HG02623 (cell line): ENCODE measurements around the gene EME1.
"Not testable (repeated sequence)": the region's sequence is repeated elsewhere in the genome, so short reads cannot be mapped to it uniquely, and the experiment has no call there.

ENCODE experiments used
- ATAC-seq: cut with Tn5 transposase; IDR thresholded peaks from one replicate; pipeline ENCODE4 v1.9.1; 2021; ENCODE audit warnings: moderate library complexity; ENCODE audit not compliant: unreplicated experiment

EME1 gene

DNA sequence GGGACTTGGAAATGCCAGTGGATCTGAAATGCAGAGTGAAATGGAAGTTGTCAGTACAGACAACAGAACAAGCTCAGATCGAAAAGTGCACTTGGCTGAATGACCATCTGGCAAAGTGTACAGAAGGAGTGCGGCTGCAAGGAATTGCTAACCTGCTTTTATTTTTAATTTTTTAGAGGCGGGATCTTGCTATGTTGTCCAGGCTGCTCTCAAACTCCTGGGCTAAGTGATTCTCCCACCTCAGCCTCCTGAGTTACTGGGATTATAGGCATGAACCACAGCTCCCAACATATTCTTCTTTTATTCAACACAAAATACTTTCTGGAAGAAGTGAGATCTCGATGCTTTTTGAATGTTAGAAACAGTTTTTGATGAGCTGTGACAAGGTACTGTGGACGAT is 20.7 kb downstream of the EME1 start:
- ATAC-seq = no peak

- ATAC-seq = no peak
Observed at GRCh38 chr17:50394711-50395110, 21.7 kb downstream of the EME1 start.

DNA sequence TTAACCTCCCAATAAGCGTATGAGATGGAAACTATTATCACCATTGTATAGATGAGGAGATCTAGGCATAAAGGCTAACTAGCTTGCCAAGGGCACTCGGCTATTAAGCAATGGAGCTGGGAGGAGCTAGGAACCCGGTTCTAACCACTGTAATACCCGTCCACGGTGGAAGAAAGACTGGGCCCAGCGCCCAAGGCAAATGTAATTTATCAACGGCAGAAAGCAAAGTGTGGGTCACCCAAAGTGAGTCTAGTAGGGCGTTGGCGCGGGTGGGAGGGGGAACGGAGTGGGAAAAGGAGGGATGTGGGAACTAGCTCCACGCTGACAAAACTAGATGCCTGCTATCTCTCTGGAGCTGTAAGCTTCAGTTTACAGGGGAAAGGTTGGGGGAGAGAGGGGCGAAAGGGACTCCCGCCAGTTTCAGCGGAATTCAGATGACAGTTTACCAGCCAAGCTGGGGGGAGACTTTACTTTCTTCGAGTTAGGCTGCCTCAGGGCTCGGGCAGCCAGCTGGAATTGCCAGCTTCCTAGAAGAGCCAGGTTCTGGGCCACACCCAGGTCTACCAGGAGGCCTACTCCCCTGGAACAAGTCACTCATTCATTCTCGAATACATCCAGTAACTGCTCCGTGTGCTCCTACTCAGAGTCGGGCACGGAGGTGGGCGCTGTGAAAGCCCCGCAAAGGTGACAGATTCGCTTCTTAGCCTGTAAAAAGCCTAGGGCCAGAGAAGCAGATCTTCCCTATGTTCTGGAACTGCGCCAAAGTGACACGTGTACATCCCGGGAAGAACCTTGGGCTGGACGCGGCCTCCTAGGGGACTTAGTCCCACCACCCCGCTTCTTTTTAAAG is 23.5 kb downstream of the EME1 start:
- ATAC-seq = no peak

- peak; percentile 97 for ATAC-seq
Observed at GRCh38 chr17:50397111-50397918, 24.3 kb downstream of the EME1 start, which contains the start of gene LRRC59. LRRC59 (minus strand) TSS chr17:50397523; CDS start chr17:50397317, 206 bp downstream.

DNA sequence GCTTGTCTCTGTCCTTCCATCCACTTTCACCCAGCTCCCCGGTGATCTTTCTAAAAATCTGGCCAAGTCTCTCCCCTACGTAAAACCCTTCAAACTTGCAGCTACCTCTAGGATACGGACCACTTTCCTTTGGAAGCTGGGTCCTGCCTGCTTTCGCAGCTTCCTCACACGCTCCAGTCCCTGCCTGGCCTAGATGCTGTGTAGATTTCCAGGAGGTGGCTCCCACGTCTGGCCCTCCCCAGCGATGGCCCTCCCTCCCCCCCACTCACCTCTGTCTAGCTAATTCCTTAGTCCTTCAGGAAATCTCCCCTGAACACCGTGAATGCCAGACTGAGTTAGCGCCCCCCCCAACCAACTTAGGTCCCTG is 24.9 kb downstream of the EME1 start:
- no peak for ATAC-seq

DNA sequence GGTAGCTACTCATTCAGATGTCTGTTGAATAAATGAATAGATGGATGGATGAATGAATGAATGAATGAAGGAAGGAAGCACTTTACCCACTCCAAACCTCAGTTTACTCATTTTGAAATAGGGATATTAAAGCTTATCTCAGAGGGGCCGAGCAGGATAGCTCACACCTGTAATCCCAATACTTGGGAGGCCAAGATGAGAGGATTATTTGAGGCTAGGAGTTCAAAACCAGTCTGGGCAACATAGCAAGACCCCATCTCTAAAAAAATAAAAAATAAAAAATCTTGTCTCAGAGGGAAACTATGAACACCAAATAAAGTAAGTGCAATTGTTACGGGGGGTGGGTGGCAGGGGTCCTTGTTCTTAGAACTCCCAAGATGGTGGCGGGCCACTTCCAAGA is 25.6 kb downstream of the EME1 start:
- ATAC-seq = not testable (repeated sequence)

GRCh38 chr17:50399591-50399990 is 26.6 kb downstream of the EME1 start:
- ATAC-seq = not testable (repeated sequence)

GRCh38 chr17:50405351-50405750 is 32.3 kb downstream of the EME1 start:
- ATAC-seq = not testable (repeated sequence)

DNA sequence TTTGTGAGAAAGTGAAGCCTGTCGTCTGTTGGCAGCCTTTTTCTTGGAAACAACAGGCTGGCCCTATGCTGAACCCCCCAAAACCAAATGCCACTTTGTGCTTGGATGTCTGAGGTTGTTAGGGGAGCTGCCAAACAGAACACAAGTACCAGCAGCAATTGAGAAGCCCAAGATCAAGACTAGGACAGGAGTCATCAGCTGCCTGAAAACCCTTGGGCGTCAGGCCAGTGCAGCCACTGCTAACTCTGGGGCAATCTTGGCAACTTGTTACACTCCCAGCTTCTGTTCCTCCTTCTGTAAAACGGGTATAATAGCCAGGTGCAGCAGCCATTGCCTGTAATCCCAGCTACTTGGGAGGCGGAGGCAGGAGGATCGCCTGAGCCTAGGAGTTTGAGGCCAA is 33.5 kb downstream of the EME1 start:
- no peak for ATAC-seq

GRCh38 chr17:50407921-50408320 is 34.9 kb downstream of the EME1 start:
- ATAC-seq = no peak

DNA sequence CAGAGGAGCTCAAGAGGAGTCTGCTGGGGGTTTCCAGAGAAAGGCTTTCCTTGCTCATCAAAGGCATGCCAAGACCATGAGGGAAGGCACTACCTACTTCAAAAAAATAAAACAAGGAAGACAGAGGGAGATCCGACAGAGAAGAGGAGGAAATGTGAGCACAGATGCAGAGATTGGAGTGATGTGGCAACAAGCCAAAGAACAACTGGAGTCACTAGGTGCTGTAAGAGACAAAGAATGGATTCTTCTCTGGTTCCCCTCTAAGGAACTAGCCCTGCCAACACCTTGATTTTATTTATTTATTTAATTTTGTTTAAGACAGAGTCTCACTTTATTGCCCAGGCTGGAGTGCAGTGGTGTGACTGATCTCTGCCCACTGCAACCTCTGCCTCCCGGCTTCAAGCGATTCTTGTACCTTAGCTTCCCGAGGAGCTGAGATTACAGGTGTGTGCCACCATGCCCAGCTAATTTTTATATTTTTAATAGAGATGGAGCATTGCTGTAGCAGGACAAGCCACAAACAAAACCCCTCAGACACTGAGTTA is 39.2 kb downstream of the EME1 start:
- ATAC-seq = no peak

DNA sequence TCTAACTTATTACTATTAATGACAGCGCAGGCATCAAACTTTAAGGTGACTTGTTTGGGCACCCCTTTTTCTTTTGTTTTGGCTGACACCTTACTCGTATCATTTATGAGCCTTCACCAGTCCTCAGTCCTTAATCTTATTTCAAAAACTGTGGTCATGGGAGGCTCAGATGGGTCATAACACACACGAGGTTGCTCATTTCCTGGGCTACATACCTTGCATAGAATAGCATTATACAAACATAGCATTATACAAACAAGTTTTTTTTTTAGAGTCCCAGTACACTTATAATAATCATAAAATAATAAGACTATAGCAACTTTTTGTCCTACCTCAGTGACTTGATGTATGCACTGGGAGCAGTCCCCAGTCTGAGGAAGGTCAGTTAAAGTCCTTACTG is 41.8 kb downstream of the EME1 start:
- ATAC-seq = no peak

- ATAC-seq = not testable (repeated sequence)
Observed at GRCh38 chr17:50419577-50419976, 46.5 kb downstream of the EME1 start.

DNA sequence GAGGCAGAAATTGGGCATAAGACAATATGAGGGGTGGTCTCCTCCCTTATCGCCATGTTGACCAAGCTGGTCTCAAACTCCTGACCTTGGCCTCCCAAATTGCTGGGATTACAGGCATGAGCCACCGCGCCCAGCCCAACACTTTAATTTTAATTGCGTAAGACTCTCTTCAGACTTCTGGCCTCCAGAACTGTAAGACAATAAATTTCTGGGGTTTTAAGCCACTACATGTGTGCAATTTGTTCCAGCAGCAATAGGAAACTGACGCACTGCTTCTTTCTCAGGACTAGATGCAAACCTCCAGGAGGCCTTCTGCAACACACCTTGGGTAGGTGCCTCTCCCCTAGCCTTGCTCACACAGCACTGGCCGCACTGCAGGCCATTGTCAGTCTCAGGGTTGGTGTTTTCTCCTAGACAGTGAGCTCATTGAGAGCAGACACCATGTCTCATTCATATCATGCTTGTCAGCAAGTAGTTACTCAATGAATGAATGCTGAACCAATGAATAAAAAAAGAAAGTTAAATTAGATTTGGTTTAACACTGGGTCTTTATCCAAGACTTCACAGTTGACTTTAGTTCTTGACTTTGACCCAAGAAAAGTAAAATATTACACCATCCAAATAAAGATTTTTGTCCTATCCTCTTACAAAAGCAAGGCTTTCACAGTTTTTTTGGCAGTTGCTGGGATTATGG is 47.5 kb downstream of the EME1 start:
- no peak for ATAC-seq

DNA sequence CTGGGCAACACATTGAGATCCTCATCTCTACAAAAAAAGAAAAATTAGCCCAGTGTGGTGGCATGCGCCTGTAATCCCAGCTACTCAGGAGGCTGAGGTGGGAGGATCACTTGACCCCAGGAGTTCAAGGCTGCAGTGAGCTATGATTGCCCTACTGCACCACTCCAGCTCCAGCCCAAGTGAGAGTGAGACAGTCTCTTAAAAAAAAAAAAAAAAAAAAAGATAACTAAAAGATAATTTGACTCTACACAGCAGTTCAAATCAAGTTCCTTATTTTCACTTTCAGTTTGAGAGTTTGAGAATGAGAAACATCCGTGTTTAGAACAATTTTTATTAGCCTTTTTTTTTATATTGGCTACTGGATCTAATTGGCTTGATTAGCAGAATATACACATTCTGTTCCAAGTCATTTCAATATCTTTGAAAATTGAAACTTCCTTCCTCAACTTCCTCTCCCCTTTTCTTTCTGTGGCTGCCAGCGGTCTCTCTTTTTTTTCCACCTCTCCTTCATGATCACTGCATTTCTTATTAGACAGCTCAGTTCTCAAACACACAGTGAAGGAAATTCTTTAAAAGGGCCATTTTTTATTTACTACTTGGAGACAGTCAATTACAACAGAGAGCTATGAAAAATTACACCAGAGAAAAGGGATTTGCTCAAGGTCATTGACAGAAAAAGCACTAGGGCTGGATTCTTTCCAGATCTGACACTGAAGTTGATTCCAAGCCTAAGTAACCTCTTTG is 48.5 kb downstream of the EME1 start:
- ATAC-seq = no peak

DNA sequence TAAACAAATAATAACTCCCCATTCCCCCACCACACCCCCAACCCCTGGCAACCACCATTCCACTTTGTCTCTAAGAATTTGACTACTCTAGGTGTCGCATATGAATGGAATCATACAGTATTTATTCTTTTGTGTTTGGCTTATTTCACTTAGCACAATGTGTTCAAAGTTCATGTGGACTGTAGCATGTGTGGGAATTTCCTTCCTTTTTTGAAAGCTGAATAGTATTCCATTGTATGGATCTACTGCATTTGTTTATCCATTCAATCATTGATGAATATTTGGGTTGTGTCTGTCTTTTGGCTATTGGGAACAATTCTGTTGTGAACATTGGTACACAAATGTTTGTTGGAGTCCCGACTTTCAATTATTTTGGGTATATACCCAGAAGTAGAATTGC is 49.7 kb downstream of the EME1 start:
- no peak for ATAC-seq

GRCh38 chr17:50423553-50424159 is 50.6 kb downstream of the EME1 start:
- ATAC-seq = no peak

- no peak for ATAC-seq
Observed at GRCh38 chr17:50424246-50424995, 51.4 kb downstream of the EME1 start.

DNA sequence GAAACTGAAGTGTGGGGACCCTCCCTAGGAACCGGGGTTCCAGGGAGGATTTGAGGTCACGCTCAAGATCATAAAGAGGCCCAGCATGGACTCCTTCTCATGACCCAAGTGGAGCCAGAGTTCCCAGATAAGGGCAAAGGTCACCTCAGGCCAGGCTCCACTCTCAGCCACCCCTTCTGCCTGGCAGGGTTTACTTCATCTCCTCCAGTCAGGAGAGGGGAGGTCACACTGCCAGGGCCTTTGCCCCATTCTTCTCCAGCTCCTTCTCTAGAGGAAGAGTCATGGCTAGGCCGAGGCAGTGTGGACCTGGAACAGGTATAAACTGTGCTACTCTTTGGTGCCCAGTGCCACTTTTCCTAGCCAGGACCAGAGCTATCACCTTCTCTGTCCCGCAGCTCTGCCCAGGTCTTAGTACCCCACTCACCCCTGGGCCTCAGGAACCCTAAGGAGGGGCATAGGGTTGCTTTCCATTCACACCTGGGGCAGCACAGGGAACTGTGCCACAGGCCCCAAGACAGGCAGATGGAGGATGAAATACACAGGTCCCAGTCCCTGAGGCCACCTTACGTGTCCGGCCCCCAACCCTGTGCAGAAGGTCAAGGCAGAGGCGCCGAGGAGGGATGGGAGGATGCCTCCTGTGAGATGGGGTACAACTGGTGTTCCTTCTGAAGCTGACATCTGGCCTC is 52.1 kb downstream of the EME1 start:
- no peak for ATAC-seq
